ENCODE results near the gene EPHX1. TPM values are rescaled to one million over a fixed set of nuclear protein-coding genes. Genes with fewer than 3 reads are reported as not detected.

EPHX1 gene
- total and polyA plus RNA-seq, 4 donors, result 31.7 to 115 (median 98.5) TPM

GRCh38 chr1:225868631-225869330 is 58.9 kb downstream of the EPHX1 start:
- H3K4me3 ChIP-seq, result no peak overlapping the region
- H3K36me3 ChIP-seq (ENCODE audit: control insufficient read depth in 4 of 4, insufficient read depth in 4 of 4, low read length in 4 of 4), result peaks cover 23 to 53% (median 50%) of the 10 kb centered on the region in 4 donors
- no peak for DNase-seq
- TF ChIP-seq, protein P1, sequence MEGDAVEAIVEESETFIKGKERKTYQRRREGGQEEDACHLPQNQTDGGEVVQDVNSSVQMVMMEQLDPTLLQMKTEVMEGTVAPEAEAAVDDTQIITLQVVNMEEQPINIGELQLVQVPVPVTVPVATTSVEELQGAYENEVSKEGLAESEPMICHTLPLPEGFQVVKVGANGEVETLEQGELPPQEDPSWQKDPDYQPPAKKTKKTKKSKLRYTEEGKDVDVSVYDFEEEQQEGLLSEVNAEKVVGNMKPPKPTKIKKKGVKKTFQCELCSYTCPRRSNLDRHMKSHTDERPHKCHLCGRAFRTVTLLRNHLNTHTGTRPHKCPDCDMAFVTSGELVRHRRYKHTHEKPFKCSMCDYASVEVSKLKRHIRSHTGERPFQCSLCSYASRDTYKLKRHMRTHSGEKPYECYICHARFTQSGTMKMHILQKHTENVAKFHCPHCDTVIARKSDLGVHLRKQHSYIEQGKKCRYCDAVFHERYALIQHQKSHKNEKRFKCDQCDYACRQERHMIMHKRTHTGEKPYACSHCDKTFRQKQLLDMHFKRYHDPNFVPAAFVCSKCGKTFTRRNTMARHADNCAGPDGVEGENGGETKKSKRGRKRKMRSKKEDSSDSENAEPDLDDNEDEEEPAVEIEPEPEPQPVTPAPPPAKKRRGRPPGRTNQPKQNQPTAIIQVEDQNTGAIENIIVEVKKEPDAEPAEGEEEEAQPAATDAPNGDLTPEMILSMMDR (IDR thresholded peaks at IDR 0.05; ENCODE audit: control extremely low read depth, extremely low read depth), result no peak
- no peak overlapping the region for H3K9ac ChIP-seq (ENCODE audit: insufficient read depth in 1 of 2, low read length in 2 of 2)
- H3K27me3 ChIP-seq (ENCODE audit: control insufficient read depth in 3 of 3, insufficient read depth in 3 of 3, low read length in 2 of 3), result no peaks in the 10 kb centered on the region
- no peaks in the 10 kb centered on the region for H3K9me3 ChIP-seq (ENCODE audit: control insufficient read depth in 4 of 4, insufficient read depth in 3 of 4, low read length in 3 of 4)
- H3K27ac ChIP-seq (ENCODE audit: low read depth in 1 of 2, low read length in 1 of 2), result no peak overlapping the region
- peaks cover 0 to 22% (median 2%) of the 10 kb centered on the region in 5 donors for H3K4me1 ChIP-seq (ENCODE audit: control insufficient read depth in 5 of 5, insufficient read depth in 5 of 5, low read length in 5 of 5)
- 93 to 95% methylated on average over 8 of the region's 8 CpGs for WGBS, 2 donors
- ATAC-seq (ENCODE audit: insufficient read depth, low FRiP score), result no peak

DNA sequence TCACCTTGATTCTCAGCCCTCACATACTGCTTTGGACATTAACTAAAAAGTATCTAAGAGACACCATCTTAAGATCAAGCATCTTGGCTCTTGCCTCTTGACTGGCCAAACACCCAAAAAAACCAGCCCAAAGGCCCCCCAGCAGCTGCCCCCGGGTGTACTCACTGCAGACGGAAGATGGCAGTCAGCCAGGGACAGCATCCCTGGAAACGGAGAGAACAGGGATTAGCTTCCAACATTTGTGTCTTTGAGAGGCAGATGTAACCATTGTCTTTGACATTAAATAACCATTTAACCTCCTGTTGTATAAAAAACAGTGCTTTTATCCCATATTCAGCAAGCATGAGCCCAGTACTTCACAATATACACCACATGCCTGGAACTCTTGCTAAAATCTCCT is 61.0 kb downstream of the EPHX1 start:
- peaks cover 12 to 56% (median 41%) of the 10 kb centered on the region in 4 donors for H3K36me3 ChIP-seq (ENCODE audit: control insufficient read depth in 4 of 4, insufficient read depth in 4 of 4, low read length in 4 of 4)
- DNase-seq (no peak), ATAC-seq (ENCODE audit: insufficient read depth, low FRiP score) (no peak)
- H3K27me3 ChIP-seq (ENCODE audit: control insufficient read depth in 3 of 3, insufficient read depth in 3 of 3, low read length in 2 of 3), result no peaks in the 10 kb centered on the region
- peaks cover 0 to 18% (median 5%) of the 10 kb centered on the region in 5 donors for H3K4me1 ChIP-seq (ENCODE audit: control insufficient read depth in 5 of 5, insufficient read depth in 5 of 5, low read length in 5 of 5)
- H3K9ac ChIP-seq (ENCODE audit: insufficient read depth in 1 of 2, low read length in 2 of 2), result no peak overlapping the region
- WGBS, 2 donors, result 71 to 98% methylated on average over 3 of the region's 3 CpGs
- TF ChIP-seq, protein P1 (IDR thresholded peaks at IDR 0.05; ENCODE audit: control extremely low read depth, extremely low read depth), result no peak
- H3K27ac ChIP-seq (ENCODE audit: low read depth in 1 of 2, low read length in 1 of 2), result no peak overlapping the region
- H3K4me3 ChIP-seq, result no peak overlapping the region
- no peaks in the 10 kb centered on the region for H3K9me3 ChIP-seq (ENCODE audit: control insufficient read depth in 4 of 4, insufficient read depth in 3 of 4, low read length in 3 of 4)

DNA sequence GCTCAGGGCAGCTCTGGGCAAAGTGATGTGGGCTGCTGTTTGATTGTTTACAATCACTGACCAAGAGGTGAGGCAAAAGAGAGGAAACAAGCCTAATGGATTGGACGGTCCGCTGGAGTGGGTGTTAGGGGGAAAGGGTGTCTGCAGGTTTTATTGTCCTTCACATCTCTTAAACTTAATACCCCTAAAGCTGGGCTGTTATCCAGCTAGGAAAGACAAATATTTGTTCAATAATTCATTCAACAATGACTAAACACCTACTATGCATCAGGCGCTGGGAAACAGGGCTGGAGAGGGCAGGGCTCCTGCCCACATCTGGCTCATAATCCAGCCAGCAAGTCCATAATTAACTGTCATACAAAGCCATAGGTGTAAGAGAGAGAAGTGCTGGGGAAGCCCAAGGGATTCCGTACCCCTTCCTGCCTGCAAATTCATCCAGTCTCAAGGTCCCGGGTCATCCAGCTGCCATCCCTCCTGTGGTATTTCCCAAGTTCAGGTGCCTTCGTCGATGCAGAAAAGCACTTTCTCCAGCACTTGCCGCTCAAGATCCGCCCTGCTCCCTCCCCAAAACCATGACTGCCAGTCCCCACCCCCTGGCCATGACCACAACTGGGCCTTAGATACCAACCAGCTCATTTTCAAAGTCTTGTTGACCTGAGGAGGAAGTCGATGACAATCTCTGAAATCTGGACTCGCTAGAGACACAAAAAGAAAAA is 61.6 kb downstream of the EPHX1 start:
- ATAC-seq (ENCODE audit: insufficient read depth, low FRiP score) (no peak), DNase-seq (no peak)
- Histone ChIP-seq H3K36me3 (ENCODE audit: control insufficient read depth in 4 of 4, insufficient read depth in 4 of 4, low read length in 4 of 4) (peaks cover 12 to 53% (median 39%) of the 10 kb centered on the region in 4 donors), H3K27me3 (ENCODE audit: control insufficient read depth in 3 of 3, insufficient read depth in 3 of 3, low read length in 2 of 3) (no peaks in the 10 kb centered on the region), H3K4me1 (ENCODE audit: control insufficient read depth in 5 of 5, insufficient read depth in 5 of 5, low read length in 5 of 5) (peaks cover 0 to 12% (median 5%) of the 10 kb centered on the region in 5 donors), H3K27ac (ENCODE audit: low read depth in 1 of 2, low read length in 1 of 2) (no peak overlapping the region), H3K9ac (ENCODE audit: insufficient read depth in 1 of 2, low read length in 2 of 2) (no peak overlapping the region), H3K9me3 (ENCODE audit: control insufficient read depth in 4 of 4, insufficient read depth in 3 of 4, low read length in 3 of 4) (no peaks in the 10 kb centered on the region), H3K4me3 (no peak overlapping the region)
- TF ChIP-seq, protein P1 (IDR thresholded peaks at IDR 0.05; ENCODE audit: control extremely low read depth, extremely low read depth), result no peak
- 72 to 83% methylated on average over 11 of the region's 11 CpGs for WGBS, 2 donors

Data from lung (tissue), 12 donors.